GM12865 (cell line): ENCODE results near the gene MBP.
"Not testable (repeated sequence)": the region's sequence is repeated elsewhere in the genome, so short reads cannot be mapped to it uniquely, and the experiment has no call there.

Experiments used
- DNase-seq: peaks from one replicate; pipeline ENCODE4 v3.0.0; 2010; ENCODE audit warnings: low read depth
- H3K4me3 ChIP-seq: 2 replicates; pipeline ENCODE4 v1.5.1; 2011; ENCODE audit warnings: mild to moderate bottlenecking, low read depth, low read length, control low read depth
- TF ChIP-seq, protein P1 (sequence below): IDR thresholded peaks from 2 replicates; pipeline ENCODE4 v1.5.1; 2011; ENCODE audit warnings: low read length, control low read depth, low read depth, inconsistent platforms; ENCODE audit not compliant: insufficient read depth; ENCODE audit errors: missing control alignments

Gene MBP

DNA sequence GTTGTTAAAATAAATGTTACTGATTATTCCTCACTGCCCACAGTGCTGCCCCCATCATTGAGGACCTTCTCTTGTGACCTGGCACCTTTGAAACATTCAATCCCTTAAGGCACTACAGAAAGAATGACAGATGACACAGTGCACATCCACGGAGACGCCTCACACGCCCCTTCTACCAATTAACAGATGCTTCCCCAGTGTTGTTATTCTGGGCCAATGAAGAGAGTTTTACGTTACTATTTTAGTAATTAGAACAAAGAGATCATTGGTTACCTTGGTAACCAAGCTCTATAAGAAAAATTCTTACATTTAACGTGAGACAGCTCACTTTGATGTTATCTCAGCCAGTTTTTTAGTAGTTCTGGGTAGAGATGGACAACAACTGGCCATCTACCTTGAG lies 158.2 kb downstream of the MBP start:
- TF ChIP-seq, protein P1, sequence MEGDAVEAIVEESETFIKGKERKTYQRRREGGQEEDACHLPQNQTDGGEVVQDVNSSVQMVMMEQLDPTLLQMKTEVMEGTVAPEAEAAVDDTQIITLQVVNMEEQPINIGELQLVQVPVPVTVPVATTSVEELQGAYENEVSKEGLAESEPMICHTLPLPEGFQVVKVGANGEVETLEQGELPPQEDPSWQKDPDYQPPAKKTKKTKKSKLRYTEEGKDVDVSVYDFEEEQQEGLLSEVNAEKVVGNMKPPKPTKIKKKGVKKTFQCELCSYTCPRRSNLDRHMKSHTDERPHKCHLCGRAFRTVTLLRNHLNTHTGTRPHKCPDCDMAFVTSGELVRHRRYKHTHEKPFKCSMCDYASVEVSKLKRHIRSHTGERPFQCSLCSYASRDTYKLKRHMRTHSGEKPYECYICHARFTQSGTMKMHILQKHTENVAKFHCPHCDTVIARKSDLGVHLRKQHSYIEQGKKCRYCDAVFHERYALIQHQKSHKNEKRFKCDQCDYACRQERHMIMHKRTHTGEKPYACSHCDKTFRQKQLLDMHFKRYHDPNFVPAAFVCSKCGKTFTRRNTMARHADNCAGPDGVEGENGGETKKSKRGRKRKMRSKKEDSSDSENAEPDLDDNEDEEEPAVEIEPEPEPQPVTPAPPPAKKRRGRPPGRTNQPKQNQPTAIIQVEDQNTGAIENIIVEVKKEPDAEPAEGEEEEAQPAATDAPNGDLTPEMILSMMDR, result no peak
- H3K4me3 ChIP-seq, result no peak overlapping the region
- no peak for DNase-seq

DNA sequence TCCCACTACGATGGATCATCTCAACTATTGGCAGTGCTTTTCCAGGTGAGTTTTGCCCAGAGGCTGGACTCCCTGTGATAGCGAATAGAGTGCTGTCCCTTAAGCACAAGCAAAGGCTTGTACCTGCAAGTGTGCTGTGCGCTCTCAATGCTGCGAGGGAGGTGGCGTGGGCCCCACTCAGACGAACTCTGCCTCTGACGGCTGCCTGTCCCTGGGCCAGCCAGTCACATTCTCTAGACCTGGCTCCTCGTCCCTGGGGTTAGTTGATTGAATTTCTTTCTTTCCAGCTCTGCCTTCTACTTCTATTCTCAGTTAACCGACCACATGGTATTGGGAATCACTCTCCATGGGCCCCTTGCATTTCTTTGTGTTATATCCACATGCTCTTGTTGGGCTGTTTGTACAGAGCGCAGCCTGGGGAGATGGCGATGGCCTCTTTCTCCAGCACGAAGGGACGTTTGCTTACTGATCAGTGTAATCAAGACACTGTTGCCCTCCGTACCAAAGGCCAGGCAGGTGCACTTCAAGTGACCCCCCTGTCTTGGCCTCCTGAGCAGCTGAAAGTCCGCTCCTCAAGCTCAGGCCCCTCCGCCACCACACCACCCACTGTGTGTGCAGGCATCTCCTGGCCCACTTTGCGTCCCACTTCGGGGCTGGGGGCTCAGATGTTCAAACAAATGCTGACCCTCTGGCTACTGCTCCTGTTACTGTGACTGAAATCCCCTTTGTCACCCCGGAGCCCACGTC lies 158.9 kb downstream of the MBP start:
- no peak overlapping the region for H3K4me3 ChIP-seq
- DNase-seq, result no peak
- TF ChIP-seq, protein P1, result no peak

DNA sequence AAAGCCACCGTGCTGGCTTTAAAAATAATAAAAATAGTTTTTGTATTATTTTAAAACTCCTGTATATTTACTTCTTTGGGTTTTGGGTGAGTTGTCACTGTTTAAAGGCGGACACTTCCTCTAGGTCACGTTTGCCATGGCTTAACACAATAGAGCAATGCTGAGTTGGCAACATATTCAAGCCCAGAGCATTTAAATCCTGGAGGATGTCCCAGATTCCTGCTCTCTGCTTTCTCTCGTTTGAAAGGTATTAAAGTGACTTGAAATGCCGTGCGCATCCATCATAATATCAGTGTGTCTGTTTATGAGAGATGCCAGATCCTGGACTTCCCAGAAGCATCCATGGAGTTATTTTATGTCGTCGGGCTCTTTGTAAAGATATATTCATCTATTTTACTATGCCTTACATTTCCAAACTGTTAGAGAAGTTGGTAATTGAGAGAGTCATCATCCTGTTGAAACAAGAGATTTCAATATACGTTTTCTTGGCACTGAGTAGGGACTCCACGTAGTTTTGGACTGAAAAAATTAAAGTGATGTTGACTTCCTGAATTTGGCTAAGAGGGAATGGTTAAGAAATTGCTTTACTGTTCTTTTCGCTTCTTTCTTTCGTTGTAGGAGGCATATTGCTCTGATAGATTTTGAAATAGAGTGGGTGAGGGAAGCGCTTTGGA lies 159.6 kb downstream of the MBP start:
- DNase-seq, result no peak
- no peak overlapping the region for H3K4me3 ChIP-seq
- TF ChIP-seq, protein P1, result no peak

DNA sequence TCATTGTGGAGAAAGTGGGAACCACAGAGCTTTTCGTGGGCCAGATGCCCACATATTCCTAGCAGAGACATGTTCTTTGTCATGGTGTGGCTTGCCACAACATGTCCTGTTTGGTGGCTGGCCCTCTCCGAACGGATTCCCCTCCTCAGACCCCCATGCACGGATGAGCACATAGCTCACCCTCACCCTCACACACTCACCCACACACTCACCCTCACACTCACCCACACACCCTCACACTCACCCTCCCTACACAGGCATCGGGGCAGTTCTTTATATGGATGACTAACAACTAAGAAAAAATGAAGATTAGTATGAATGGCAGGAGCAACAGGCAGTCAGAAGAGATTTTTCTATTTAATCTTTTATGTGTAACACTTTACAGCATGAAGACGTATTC lies 160.3 kb downstream of the MBP start:
- no peak overlapping the region for H3K4me3 ChIP-seq
- TF ChIP-seq, protein P1, result no peak
- no peak for DNase-seq

DNA sequence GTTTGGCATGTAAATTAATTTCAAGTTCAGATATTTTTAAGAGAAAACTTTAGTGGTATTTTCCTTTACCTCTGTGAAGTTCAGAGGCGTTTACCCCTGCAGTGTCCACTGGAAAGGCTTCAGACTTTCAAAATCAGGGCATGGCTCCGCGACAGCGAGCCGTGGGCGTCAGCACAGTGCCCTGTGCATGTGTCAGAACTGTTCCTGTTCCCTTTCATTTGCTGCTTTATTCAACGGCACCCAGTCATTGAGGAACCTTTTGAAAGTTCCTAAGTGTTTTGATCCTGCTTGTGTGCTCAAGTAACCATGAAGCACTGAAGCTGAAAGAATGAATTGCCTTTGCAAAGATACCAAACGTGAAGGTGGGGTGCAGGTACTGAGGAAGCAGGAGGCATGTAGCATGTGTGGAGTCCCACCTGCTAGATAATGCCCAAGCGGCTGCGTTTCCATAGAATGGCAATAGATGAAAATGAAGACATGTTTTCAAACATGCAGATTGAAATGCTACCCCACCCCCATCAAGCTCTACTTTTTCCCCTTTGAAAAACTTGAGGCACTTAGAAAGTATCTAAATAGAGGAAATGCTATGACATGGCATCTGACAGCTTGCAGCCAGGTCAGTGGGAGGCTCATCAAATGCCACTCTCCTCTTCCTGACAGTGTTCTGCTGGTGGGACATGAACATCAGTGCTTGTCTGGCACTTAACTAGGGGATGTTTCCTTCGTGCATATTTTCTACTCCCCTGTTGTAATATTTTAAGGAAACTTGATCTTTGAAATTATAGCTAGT lies 161.6 kb downstream of the MBP start:
- TF ChIP-seq, protein P1, result no peak
- DNase-seq, result no peak
- no peak overlapping the region for H3K4me3 ChIP-seq

DNA sequence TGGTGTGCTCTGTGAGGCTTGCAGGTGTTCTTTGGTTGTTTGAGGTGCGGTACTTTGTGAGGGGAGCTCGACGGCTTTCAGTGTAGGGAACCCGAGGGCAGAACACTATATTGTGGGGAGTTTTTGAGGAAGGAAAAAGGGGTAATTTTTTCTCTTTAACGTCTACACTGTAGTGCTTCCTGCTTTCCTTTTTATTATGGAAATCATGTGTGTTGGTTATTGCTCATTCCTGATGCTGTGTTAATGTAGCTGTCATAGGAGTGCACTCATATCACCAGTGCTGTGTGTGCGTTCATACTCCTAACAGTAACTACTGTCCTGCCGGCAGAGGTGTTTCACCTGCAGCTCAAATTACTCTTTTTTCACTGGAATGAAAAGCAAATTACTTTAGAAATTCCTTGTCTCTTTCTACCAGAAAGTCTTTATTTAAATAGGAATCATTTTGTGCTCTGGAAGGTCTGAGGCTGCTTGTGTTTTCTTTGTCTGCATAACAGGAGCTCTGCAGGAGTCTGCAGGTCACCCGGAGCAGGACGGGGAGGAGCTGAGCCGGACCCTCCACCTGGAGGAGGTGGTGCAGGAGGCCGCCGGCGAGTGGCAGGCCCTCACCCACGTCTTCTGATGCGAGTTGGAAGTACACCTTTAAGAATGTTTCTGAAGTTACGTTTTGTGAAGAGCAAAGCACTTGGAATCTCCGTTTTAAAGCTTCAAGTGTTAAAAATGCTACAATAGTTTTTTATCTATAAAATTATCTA lies 164.7 kb downstream of the MBP start:
- DNase-seq, result no peak
- TF ChIP-seq, protein P1, result no peak
- no peak overlapping the region for H3K4me3 ChIP-seq

DNA sequence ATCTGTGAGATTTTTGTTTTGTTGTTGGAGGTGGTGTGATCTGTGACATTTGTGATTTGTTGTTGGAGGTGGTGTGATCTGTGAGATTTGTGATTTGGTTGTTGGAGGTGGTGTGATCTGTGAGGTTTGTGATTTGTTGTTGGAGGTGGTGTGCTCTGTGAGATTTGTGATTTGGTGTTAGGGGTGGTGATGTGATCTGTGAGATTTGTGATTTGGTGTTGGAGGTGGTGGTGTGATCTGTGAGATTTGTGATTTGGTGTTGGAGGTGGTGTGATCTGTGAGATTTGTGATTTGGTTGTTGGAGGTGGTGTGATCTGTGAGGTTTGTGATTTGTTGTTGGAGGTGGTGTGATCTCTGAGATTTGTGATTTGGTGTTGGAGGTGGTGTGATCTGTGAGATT lies 165.3 kb downstream of the MBP start:
- DNase-seq, H3K4me3 ChIP-seq: not testable (repeated sequence)

DNA sequence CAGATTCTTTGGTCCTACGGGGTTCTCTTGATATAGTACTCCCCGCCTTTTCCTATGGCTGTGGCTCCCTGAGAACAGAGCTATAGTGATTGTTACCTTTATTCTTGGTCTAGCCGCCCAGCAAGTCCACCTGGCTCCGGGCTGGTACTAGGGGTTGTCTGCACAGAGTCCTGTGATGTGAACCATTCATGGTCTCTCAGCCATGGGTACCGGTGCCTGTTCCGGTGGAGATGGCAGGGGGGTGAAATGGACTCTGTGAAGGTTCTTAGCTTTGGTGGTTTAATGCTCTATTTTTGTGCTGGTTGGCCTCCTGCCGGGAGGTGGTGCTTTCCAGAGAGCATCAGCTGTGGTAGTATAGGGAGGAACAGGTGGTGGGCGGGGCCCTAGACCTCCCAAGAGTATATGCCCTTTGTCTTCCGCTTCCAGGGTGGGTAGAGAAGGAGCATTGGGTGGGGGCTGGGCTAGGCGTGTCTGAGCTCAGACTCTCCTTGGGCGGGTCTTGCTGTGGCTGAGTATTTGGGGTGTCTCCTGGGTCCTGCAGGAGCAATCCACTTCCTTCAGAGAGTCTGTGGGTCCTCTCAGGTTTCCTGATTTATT lies 166.9 kb downstream of the MBP start:
- peak overlapping the region; percentile 28; the same call in 1 of the 2 replicates for H3K4me3 ChIP-seq
- DNase-seq, result peak; percentile 81
